ENCODE results near the gene TAAR1. TPM values are rescaled to one million over a fixed set of nuclear protein-coding genes. Genes with fewer than 3 reads are reported as not detected.

TAAR1 gene
- polyA plus RNA-seq, 1 of the 3 experiments (the other 2 are of a cell fraction), result not detected

DNA sequence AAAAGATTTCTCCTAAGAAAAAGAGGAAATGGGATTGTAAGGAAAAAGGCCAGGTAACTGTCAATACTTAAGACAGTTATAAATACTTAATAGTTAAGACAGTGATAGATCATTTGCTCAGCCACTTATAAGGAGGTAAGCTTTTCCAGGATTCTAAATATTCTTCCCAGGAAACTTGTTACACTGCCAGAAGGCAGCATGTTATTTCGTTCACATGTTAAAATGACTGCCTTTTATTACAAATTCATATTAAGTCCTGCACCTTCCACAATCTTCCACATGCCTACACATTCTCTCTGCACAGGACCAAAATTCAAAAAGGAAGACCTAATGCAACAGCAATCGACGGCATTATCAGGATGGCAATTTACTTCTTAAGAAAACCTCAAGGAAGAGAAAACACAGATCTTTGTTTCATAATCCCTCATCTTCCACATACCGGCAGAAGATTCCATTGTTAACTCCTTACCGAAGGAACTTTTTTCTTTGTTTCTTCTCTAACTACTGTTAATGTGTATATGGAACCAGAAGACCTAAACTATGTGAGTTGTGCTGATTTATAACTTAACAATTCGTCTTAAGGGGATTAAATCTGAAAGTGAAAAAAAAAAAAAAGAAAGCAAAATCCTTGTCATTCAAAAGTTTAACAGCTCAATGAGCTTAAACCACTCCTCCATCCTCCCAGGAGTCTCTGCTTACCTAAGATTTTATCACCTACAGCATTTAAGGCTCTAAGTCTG is 35.7 kb downstream of the TAAR1 start (continued):
- TF ChIP-seq, protein P1, sequence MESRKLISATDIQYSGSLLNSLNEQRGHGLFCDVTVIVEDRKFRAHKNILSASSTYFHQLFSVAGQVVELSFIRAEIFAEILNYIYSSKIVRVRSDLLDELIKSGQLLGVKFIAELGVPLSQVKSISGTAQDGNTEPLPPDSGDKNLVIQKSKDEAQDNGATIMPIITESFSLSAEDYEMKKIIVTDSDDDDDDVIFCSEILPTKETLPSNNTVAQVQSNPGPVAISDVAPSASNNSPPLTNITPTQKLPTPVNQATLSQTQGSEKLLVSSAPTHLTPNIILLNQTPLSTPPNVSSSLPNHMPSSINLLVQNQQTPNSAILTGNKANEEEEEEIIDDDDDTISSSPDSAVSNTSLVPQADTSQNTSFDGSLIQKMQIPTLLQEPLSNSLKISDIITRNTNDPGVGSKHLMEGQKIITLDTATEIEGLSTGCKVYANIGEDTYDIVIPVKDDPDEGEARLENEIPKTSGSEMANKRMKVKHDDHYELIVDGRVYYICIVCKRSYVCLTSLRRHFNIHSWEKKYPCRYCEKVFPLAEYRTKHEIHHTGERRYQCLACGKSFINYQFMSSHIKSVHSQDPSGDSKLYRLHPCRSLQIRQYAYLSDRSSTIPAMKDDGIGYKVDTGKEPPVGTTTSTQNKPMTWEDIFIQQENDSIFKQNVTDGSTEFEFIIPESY (IDR thresholded peaks at IDR 0.05; ENCODE audit: borderline replicate concordance, low read depth), result no peak
- no peak for TF ChIP-seq FOXJ3 (CRISPR knock-in tag; IDR thresholded peaks at IDR 0.05)
- TF ChIP-seq JUND (IDR thresholded peaks at IDR 0.05), result no peak
- TF ChIP-seq TEAD4 (IDR thresholded peaks at IDR 0.05; ENCODE audit: borderline replicate concordance, insufficient read depth), result no peak
- TF ChIP-seq RAD21 (IDR thresholded peaks at IDR 0.05; ENCODE audit: low read length), result no peak
- no peak for TF ChIP-seq GATA2 (CRISPR knock-in tag; IDR thresholded peaks at IDR 0.05)
- no peak for TF ChIP-seq EZH2phosphoT487 (IDR thresholded peaks at IDR 0.05; ENCODE audit: borderline replicate concordance, low read depth)

DNA sequence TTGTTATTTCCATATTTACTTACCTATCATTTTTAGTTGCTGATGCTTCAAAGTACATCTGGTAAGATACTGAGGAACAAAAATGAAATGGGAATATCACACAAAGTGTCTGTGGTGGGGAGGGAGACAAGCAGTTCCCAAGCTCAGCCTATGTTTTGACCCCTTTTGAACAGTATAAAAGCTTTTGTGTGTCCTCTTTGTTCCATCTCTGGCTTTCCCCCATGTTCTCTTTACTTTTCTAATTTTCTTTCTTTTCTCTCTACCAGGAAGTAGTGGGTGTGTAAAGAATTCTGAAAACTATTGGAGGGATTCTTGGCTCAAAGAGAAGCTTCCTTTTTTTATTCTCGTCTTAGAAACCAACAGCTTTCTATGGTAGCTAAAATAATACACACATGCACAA is 42.3 kb downstream of the TAAR1 start:
- no peaks in the 10 kb centered on the region for H3K4me1 ChIP-seq (ENCODE audit: control insufficient read depth in 1 of 2, insufficient read depth in 2 of 2, low read depth in 1 of 2, low read length in 1 of 2)
- no peaks in the 10 kb centered on the region for H3K79me2 ChIP-seq (ENCODE audit: insufficient read depth)
- H3K27ac ChIP-seq (ENCODE audit: low read depth in 2 of 2, low read length in 1 of 2), result no peak overlapping the region
- no peak overlapping the region for H2AFZ ChIP-seq (ENCODE audit: low read depth)
- H3K9me2 ChIP-seq, result no peaks in the 10 kb centered on the region
- H3K36me3 ChIP-seq (replicated peaks in 1 of 2; ENCODE audit: control insufficient read depth in 1 of 2, insufficient read depth in 2 of 2, low read length in 1 of 2), result no peaks in the 10 kb centered on the region
- H3F3A ChIP-seq (replicated peaks; ENCODE audit: insufficient read depth), result no peaks in the 10 kb centered on the region
- H3K9ac ChIP-seq, result no peak overlapping the region
- POLR2A ChIA-PET, result no interaction called here
- H3K4me2 ChIP-seq, result no peak overlapping the region
- no peak for DNase-seq
- CTCF ChIA-PET, result no interaction called here
- H3K9me3 ChIP-seq, result no peaks in the 10 kb centered on the region
- H3K27me3 ChIP-seq (ENCODE audit: insufficient read depth), result peaks cover 18% of the 10 kb centered on the region; the same call in 1 of the 2 replicates
- no peak overlapping the region for H3K4me3 ChIP-seq (ENCODE audit: low read depth in 2 of 2, low read length in 1 of 2)
- TF ChIP-seq TEAD4 (IDR thresholded peaks at IDR 0.05; ENCODE audit: borderline replicate concordance, insufficient read depth) (no peak), EZH2phosphoT487 (IDR thresholded peaks at IDR 0.05; ENCODE audit: borderline replicate concordance, low read depth) (no peak), FOXM1 (IDR thresholded peaks at IDR 0.05; ENCODE audit: low read depth) (no peak)
- TF ChIP-seq, protein P2, sequence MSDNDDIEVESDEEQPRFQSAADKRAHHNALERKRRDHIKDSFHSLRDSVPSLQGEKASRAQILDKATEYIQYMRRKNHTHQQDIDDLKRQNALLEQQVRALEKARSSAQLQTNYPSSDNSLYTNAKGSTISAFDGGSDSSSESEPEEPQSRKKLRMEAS (IDR thresholded peaks at IDR 0.05; ENCODE audit: low read depth), result no peak
- WGBS (ENCODE audit: low lambda C conversion rate), result 11% methylated on average over 1 of the region's 1 CpG
- no peaks in the 10 kb centered on the region for H4K20me1 ChIP-seq (ENCODE audit: insufficient read depth)

DNA sequence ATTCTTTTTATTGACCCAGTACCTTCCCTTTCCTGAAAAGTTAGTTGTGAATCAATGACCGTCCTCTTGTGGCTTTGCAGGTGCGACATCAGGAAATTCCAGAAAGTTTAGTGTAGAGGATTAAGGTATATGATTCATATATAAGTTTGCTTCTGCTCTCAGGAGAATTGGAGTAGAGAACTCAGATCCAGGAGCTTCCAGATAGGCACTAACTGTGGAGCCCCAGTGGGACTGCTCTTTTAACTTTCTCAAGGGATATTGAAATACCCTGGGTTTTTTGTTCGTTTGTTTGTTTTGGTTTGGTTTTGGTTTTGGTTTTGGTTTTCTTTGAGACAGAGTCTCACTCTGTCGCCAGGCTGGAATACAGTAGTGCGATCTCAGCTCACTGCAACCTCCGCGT is 44.4 kb downstream of the TAAR1 start:
- H3K36me3 ChIP-seq (replicated peaks in 1 of 2; ENCODE audit: control insufficient read depth in 1 of 2, insufficient read depth in 2 of 2, low read length in 1 of 2), result no peaks in the 10 kb centered on the region
- CTCF ChIA-PET, result no interaction called here
- no peak for DNase-seq
- TF ChIP-seq SIN3A (IDR thresholded peaks at IDR 0.05; ENCODE audit: borderline replicate concordance, low read depth, low read length), result no peak
- TF ChIP-seq EZH2phosphoT487 (IDR thresholded peaks at IDR 0.05; ENCODE audit: borderline replicate concordance, low read depth), result no peak
- TF ChIP-seq GATA2 (CRISPR knock-in tag; IDR thresholded peaks at IDR 0.05), result no peak
- no peak for TF ChIP-seq ELF1 (IDR thresholded peaks at IDR 0.05)
- no peak for TF ChIP-seq NRF1 (IDR thresholded peaks at IDR 0.05; ENCODE audit: low read depth, low read length)
- TF ChIP-seq FOXJ3 (CRISPR knock-in tag; IDR thresholded peaks at IDR 0.05), result no peak
- no peak for TF ChIP-seq RCOR1 (IDR thresholded peaks at IDR 0.05; ENCODE audit: low read length)
- TF ChIP-seq, protein P3, sequence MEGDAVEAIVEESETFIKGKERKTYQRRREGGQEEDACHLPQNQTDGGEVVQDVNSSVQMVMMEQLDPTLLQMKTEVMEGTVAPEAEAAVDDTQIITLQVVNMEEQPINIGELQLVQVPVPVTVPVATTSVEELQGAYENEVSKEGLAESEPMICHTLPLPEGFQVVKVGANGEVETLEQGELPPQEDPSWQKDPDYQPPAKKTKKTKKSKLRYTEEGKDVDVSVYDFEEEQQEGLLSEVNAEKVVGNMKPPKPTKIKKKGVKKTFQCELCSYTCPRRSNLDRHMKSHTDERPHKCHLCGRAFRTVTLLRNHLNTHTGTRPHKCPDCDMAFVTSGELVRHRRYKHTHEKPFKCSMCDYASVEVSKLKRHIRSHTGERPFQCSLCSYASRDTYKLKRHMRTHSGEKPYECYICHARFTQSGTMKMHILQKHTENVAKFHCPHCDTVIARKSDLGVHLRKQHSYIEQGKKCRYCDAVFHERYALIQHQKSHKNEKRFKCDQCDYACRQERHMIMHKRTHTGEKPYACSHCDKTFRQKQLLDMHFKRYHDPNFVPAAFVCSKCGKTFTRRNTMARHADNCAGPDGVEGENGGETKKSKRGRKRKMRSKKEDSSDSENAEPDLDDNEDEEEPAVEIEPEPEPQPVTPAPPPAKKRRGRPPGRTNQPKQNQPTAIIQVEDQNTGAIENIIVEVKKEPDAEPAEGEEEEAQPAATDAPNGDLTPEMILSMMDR (IDR thresholded peaks at IDR 0.05), result no peak
- TF ChIP-seq, protein P4, sequence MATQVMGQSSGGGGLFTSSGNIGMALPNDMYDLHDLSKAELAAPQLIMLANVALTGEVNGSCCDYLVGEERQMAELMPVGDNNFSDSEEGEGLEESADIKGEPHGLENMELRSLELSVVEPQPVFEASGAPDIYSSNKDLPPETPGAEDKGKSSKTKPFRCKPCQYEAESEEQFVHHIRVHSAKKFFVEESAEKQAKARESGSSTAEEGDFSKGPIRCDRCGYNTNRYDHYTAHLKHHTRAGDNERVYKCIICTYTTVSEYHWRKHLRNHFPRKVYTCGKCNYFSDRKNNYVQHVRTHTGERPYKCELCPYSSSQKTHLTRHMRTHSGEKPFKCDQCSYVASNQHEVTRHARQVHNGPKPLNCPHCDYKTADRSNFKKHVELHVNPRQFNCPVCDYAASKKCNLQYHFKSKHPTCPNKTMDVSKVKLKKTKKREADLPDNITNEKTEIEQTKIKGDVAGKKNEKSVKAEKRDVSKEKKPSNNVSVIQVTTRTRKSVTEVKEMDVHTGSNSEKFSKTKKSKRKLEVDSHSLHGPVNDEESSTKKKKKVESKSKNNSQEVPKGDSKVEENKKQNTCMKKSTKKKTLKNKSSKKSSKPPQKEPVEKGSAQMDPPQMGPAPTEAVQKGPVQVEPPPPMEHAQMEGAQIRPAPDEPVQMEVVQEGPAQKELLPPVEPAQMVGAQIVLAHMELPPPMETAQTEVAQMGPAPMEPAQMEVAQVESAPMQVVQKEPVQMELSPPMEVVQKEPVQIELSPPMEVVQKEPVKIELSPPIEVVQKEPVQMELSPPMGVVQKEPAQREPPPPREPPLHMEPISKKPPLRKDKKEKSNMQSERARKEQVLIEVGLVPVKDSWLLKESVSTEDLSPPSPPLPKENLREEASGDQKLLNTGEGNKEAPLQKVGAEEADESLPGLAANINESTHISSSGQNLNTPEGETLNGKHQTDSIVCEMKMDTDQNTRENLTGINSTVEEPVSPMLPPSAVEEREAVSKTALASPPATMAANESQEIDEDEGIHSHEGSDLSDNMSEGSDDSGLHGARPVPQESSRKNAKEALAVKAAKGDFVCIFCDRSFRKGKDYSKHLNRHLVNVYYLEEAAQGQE (IDR thresholded peaks at IDR 0.05; ENCODE audit: low read depth, low read length), result no peak
- no peak for TF ChIP-seq JUND (IDR thresholded peaks at IDR 0.05)
- TF ChIP-seq GABPA (IDR thresholded peaks at IDR 0.05; ENCODE audit: low read depth), result no peak
- no peak for TF ChIP-seq TEAD4 (IDR thresholded peaks at IDR 0.05; ENCODE audit: borderline replicate concordance, insufficient read depth)
- TF ChIP-seq CHD2 (IDR thresholded peaks at IDR 0.05; ENCODE audit: low read length, partially characterized antibody), result no peak

More for the DNA sequence above, 44.4 kb downstream of the TAAR1 start:
- H4K20me1 ChIP-seq (ENCODE audit: insufficient read depth), result no peaks in the 10 kb centered on the region
- H2AFZ ChIP-seq (ENCODE audit: low read depth), result no peak overlapping the region
- POLR2A ChIA-PET, result no interaction called here
- H3K9ac ChIP-seq, result no peak overlapping the region
- no peaks in the 10 kb centered on the region for H3K4me1 ChIP-seq (ENCODE audit: control insufficient read depth in 1 of 2, insufficient read depth in 2 of 2, low read depth in 1 of 2, low read length in 1 of 2)
- 40% methylated on average over 7 of the region's 7 CpGs for WGBS (ENCODE audit: low lambda C conversion rate)
- no peaks in the 10 kb centered on the region for H3K9me3 ChIP-seq
- H3K4me3 ChIP-seq (ENCODE audit: low read depth in 2 of 2, low read length in 1 of 2), result no peak overlapping the region
- no peak overlapping the region for H3K27ac ChIP-seq (ENCODE audit: low read depth in 2 of 2, low read length in 1 of 2)
- H3K27me3 ChIP-seq (ENCODE audit: insufficient read depth), result peaks cover 4% of the 10 kb centered on the region; the same call in 1 of the 2 replicates
- no peaks in the 10 kb centered on the region for H3F3A ChIP-seq (replicated peaks; ENCODE audit: insufficient read depth)
- H3K9me2 ChIP-seq, result no peaks in the 10 kb centered on the region
- H3K4me2 ChIP-seq, result 0 out of 2 replicates have a peak overlapping the region, but pooled peaks have one; percentile 7
- H3K79me2 ChIP-seq (ENCODE audit: insufficient read depth), result no peaks in the 10 kb centered on the region
